Endodermal cell (in vitro differentiated cells): ENCODE data around the gene AQR. TPM values are rescaled to one million over a fixed set of nuclear protein-coding genes. Genes with fewer than 3 reads are reported as not detected.

ENCODE experiments used
- DNase-seq: peaks from one replicate; pipeline ENCODE4 v3.0.0-alpha.2; 2017
- H3K27ac ChIP-seq: 2 replicates; pipeline ENCODE4 v1.5.1; 2013; ENCODE audit warnings: mild to moderate bottlenecking, low read depth, low read length, moderate library complexity
- H3K27me3 ChIP-seq: 2 replicates; pipeline ENCODE4 v1.6.1; 2013; ENCODE audit warnings: mild to moderate bottlenecking, low read length, moderate library complexity; ENCODE audit not compliant: insufficient read depth, control insufficient read depth, poor library complexity, severe bottlenecking
- H3K36me3 ChIP-seq: 2 replicates; pipeline ENCODE4 v1.7.0; 2013; ENCODE audit warnings: mild to moderate bottlenecking, low read length, moderate library complexity; ENCODE audit not compliant: control insufficient read depth, insufficient read depth
- H3K4me1 ChIP-seq: one replicate; pipeline ENCODE4 v1.7.0; 2013; ENCODE audit warnings: low read length; ENCODE audit not compliant: control insufficient read depth, insufficient read depth
- H3K4me3 ChIP-seq: 2 replicates; pipeline ENCODE4 v1.5.1; 2013; ENCODE audit warnings: mild to moderate bottlenecking, low read length, moderate library complexity
- H3K9ac ChIP-seq: 2 replicates; pipeline ENCODE4 v1.6.1; 2013; ENCODE audit warnings: mild to moderate bottlenecking, low read length, moderate library complexity; ENCODE audit not compliant: poor library complexity, severe bottlenecking; ENCODE audit errors: extremely low read depth
- H3K9me3 ChIP-seq: 2 replicates; pipeline ENCODE4 v1.6.1; 2013; ENCODE audit warnings: mild to moderate bottlenecking, low read length, moderate library complexity; ENCODE audit not compliant: control insufficient read depth
- H3K27ac Mint-ChIP-seq: 2 replicates; pipeline ENCODE4 v1.8.0; 2020; ENCODE audit warnings: mixed read lengths
- H3K27me3 Mint-ChIP-seq: 2 replicates; pipeline ENCODE4 v1.8.0; 2021; ENCODE audit warnings: mild to moderate bottlenecking, mixed read lengths; ENCODE audit not compliant: insufficient read depth
- H3K36me3 Mint-ChIP-seq: 2 replicates; pipeline ENCODE4 v1.8.0; 2020; ENCODE audit warnings: low read depth, mixed read lengths
- H3K4me1 Mint-ChIP-seq: 2 replicates; pipeline ENCODE4 v1.8.0; 2020; ENCODE audit warnings: mixed read lengths
- H3K4me3 Mint-ChIP-seq: 2 replicates; pipeline ENCODE4 v1.8.0; 2020; ENCODE audit warnings: mild to moderate bottlenecking, moderate library complexity, mixed read lengths
- H3K9me3 Mint-ChIP-seq: 2 replicates; pipeline ENCODE4 v1.8.0; 2020; ENCODE audit warnings: mild to moderate bottlenecking, mixed read lengths
- WGBS, 2 experiments: methylation state at CpG; one replicate each; pipeline versions ENCODE4 v1.1.5 to v1.1.7; 2013; ENCODE audit warnings: missing lambda C conversion rate in 2 of 2, mixed read lengths in 1 of 2; ENCODE audit not compliant: insufficient coverage in 1 of 2, insufficient read length in 1 of 2; 5-methylcytosine and 5-hydroxymethylcytosine counted together
- total RNA-seq, 2 donors: library from RNA; stranded (reverse); fragmentation: NEBNext Ultra II Directional in 1 of 2; extraction: Animal tissue kit (Norgen Biotek cat#: 25700) in 1 of 2; gene quantifications; 2 replicates in 1 of 2; 3 replicates in 1 of 2; pipeline ENCODE4 v1.2.1, GENCODE V29; 2021
- TF ChIP-seq, protein P1 (sequence below): fragments of 200-600 bp; sonication (generic); conservative IDR thresholded peaks from 2 replicates; pipeline ENCODE4 v1.5.0; 2021; ENCODE audit warnings: antibody characterized with exemption, mild to moderate bottlenecking

The AQR gene
- total RNA-seq, 2 donors from 2014 or later: 48.8 to 49.6 TPM

DNA sequence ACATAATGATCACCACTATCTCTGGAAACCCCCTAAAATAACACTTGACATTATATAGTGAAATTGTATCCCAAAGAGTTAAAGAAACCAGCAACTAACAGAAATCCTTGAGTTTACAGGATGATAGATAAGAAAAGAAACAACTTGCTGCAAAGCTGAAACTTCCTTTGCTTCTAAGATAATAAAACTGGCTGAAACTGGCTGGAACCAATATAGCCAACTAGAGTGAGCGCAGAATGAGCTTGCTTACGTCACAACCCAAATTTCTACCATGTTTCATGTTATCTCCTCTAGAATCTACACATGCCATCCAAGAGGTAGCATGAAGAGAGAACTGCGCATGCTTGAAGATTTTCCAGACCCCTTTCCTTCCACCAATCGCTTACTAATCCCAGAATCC is 90.4 kb downstream of the AQR start:
- Histone ChIP-seq H3K9ac (no peak overlapping the region), H3K9me3 (no peaks in the 10 kb centered on the region), H3K36me3 (peaks cover 75% of the 10 kb centered on the region), H3K27ac (no peak overlapping the region), H3K27me3 (no peaks in the 10 kb centered on the region), H3K4me1 (no peaks in the 10 kb centered on the region), H3K4me3 (no peak overlapping the region)
- TF ChIP-seq, protein P1, sequence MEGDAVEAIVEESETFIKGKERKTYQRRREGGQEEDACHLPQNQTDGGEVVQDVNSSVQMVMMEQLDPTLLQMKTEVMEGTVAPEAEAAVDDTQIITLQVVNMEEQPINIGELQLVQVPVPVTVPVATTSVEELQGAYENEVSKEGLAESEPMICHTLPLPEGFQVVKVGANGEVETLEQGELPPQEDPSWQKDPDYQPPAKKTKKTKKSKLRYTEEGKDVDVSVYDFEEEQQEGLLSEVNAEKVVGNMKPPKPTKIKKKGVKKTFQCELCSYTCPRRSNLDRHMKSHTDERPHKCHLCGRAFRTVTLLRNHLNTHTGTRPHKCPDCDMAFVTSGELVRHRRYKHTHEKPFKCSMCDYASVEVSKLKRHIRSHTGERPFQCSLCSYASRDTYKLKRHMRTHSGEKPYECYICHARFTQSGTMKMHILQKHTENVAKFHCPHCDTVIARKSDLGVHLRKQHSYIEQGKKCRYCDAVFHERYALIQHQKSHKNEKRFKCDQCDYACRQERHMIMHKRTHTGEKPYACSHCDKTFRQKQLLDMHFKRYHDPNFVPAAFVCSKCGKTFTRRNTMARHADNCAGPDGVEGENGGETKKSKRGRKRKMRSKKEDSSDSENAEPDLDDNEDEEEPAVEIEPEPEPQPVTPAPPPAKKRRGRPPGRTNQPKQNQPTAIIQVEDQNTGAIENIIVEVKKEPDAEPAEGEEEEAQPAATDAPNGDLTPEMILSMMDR: no peak
- Mint-ChIP-seq H3K4me1 (no peaks in the 10 kb centered on the region), H3K27me3 (no peaks in the 10 kb centered on the region), H3K27ac (no peak overlapping the region), H3K9me3 (no peaks in the 10 kb centered on the region), H3K4me3 (no peak overlapping the region), H3K36me3 (peaks cover 63% of the 10 kb centered on the region)
- no peak for DNase-seq
- WGBS, 2 experiments: 71 to 100% methylated on average over 2 to 4 of the region's 4 CpGs

DNA sequence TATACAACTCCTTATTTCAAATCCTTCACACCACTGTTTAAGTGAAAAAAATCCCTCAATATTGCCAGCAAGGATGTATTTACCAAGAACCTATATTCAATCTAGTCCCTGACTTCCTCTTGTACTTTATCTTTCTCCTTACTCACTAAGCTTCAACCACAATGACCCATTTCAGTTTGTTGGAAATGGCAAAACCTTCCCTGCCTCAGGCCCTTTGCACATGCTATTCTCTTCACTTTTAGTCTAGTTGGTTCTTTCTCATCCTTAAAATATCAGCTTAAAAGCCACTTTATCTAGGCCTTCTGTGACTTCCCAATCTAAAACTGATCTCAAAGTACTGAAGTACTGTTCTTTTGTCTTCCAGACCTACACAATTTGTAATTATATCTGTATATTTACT is 92.9 kb downstream of the AQR start:
- DNase-seq: no peak
- Histone ChIP-seq H3K9me3 (no peaks in the 10 kb centered on the region), H3K4me3 (no peak overlapping the region), H3K27ac (no peak overlapping the region), H3K9ac (no peak overlapping the region), H3K4me1 (no peaks in the 10 kb centered on the region), H3K27me3 (no peaks in the 10 kb centered on the region), H3K36me3 (peaks cover 71% of the 10 kb centered on the region)
- Mint-ChIP-seq H3K4me3 (no peak overlapping the region), H3K27me3 (no peaks in the 10 kb centered on the region), H3K27ac (no peak overlapping the region), H3K9me3 (no peaks in the 10 kb centered on the region), H3K36me3 (peaks cover 60% of the 10 kb centered on the region), H3K4me1 (no peaks in the 10 kb centered on the region)
- TF ChIP-seq, protein P1: no peak

DNA sequence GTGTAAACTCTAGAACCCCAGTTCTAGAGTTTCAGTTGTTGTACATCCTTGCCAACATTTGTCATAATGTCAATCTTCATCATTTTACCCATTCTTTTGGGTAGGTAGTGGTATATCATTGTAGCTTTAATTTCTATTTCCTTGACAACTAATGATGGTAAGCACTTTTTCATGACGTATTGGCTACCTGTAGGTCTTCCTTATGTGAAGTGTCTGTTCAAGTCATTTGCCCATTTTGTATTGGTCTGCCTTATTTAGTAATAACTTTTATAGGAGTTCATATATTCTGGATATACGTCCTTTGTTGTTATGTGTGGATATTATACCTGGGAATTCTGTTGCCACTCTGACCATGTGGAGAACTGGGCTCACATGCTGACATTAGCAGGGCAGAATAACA is 100.4 kb downstream of the AQR start:
- H3K4me3 ChIP-seq: no peak overlapping the region
- Mint-ChIP-seq H3K36me3 (peaks cover 68% of the 10 kb centered on the region), H3K4me1 (no peaks in the 10 kb centered on the region), H3K9me3 (peaks cover 8% of the 10 kb centered on the region), H3K4me3 (no peak overlapping the region), H3K27me3 (no peaks in the 10 kb centered on the region), H3K27ac (no peak overlapping the region)
- no peak for DNase-seq
- no peaks in the 10 kb centered on the region for H3K4me1 ChIP-seq
- TF ChIP-seq, protein P1: no peak
- H3K9ac ChIP-seq: no peak overlapping the region
- H3K27me3 ChIP-seq: no peaks in the 10 kb centered on the region
- 96% methylated on average over 2 of the region's 2 CpGs; no CpG with 5 or more reads in 1 of the 2 experiments for WGBS, 2 experiments
- no peak overlapping the region for H3K27ac ChIP-seq
- H3K36me3 ChIP-seq: peaks cover 79% of the 10 kb centered on the region
- H3K9me3 ChIP-seq: no peaks in the 10 kb centered on the region
